Measurements from ENCODE around the gene TGM2. TPM values are rescaled to one million over a fixed set of nuclear protein-coding genes. Genes with fewer than 3 reads are reported as not detected.

The TGM2 gene
- total RNA-seq, 1 donor from 2014 or later: 0.72 TPM

DNA sequence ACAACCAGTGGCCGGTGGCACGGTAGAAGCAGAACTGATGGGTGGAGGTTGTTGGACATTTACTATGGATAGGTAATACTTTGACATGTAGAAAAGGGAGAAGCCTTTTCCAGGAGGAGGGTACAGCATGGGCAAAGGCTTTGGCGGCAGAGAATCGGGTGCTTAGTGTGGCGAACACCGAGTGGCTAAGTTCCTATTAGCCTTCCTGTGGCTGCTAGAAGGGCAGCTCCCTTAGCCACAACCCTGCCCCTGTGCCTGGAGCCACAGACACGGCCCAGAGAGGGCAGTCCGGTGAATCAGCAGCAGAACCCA lies 37.9 kb upstream of the TGM2 start:
- Mint-ChIP-seq H3K4me3 (ENCODE audit: low read depth) (no peak overlapping the region), H3K36me3 (ENCODE audit: insufficient read depth) (no peaks in the 10 kb centered on the region), H3K27ac (no peak overlapping the region), H3K4me1 (ENCODE audit: low read depth) (no peaks in the 10 kb centered on the region), H3K9me3 (ENCODE audit: low read depth) (peaks cover 4% of the 10 kb centered on the region), H3K27me3 (no peaks in the 10 kb centered on the region)
- DNase-seq (ENCODE audit: low spot score, unreplicated experiment): no peak
- TF ChIP-seq, protein P1, sequence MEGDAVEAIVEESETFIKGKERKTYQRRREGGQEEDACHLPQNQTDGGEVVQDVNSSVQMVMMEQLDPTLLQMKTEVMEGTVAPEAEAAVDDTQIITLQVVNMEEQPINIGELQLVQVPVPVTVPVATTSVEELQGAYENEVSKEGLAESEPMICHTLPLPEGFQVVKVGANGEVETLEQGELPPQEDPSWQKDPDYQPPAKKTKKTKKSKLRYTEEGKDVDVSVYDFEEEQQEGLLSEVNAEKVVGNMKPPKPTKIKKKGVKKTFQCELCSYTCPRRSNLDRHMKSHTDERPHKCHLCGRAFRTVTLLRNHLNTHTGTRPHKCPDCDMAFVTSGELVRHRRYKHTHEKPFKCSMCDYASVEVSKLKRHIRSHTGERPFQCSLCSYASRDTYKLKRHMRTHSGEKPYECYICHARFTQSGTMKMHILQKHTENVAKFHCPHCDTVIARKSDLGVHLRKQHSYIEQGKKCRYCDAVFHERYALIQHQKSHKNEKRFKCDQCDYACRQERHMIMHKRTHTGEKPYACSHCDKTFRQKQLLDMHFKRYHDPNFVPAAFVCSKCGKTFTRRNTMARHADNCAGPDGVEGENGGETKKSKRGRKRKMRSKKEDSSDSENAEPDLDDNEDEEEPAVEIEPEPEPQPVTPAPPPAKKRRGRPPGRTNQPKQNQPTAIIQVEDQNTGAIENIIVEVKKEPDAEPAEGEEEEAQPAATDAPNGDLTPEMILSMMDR (IDR thresholded peaks at IDR 0.05; ENCODE audit: unreplicated experiment): no peak

DNA sequence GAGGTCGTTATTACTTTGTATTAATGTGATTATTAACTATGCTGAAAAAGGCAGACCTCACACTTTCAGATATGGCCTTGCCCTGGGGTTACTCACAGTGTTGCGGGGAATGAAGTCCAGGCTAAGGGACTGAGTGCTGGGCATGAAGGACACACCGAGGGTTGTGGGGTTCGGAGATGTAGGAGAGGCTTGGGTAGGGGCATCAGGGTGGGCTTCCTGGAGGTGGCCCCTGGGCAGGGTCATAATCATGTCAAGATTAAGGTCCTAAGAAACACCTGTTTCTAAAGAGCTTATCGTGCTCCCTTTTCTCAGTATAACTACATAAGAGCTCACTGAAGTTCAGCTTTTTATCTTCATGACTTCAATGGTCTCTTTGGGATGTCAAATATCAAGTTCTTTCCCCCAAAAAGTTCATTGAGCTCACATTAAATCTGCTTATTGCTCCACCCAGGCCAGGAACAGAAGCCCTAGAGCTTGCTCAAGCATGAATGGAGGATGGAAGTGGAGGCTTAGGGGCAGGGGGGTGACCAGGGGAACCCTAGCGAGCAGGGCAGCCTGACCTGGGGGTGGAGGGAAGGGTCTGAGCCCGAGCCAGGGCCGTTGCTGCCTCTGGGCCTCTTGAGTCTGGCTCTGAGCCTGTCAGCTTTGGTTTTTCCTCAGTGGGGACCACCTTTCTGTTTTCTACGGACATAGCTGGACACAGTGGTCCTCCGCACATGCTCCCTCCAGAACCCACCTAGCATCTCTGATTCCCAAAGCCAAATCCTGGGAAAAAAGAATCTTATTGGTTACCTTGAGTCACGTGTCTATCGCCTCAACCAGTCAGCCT lies 37.3 kb upstream of the TGM2 start:
- Mint-ChIP-seq H3K36me3 (ENCODE audit: insufficient read depth) (no peaks in the 10 kb centered on the region), H3K27ac (no peak overlapping the region), H3K4me3 (ENCODE audit: low read depth) (no peak overlapping the region), H3K9me3 (ENCODE audit: low read depth) (peaks cover 4% of the 10 kb centered on the region), H3K4me1 (ENCODE audit: low read depth) (no peaks in the 10 kb centered on the region), H3K27me3 (no peaks in the 10 kb centered on the region)
- no peak for DNase-seq (ENCODE audit: low spot score, unreplicated experiment)
- TF ChIP-seq, protein P1 (IDR thresholded peaks at IDR 0.05; ENCODE audit: unreplicated experiment): no peak

DNA sequence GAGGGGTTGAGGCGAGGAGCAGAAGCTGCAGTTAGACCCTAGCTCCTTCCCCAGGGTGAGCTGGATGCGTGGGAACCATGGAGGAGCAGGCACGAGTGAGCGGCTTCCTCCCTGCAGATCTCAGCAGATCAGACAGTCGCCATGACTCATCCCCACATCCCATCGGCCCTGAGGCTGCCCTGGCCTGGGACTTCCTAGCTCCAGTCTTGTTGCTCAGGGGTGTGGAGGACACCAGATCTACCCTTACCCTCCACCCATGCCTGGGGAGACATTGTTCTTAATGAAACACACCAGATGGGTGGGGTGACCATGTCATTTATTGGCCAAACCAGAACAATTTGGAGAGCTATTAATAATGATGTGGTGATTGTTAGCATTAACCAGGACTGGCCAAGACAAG lies 36.3 kb upstream of the TGM2 start:
- no peaks in the 10 kb centered on the region for H3K27me3 Mint-ChIP-seq
- no peak for DNase-seq (ENCODE audit: low spot score, unreplicated experiment)
- no peaks in the 10 kb centered on the region for H3K4me1 Mint-ChIP-seq (ENCODE audit: low read depth)
- H3K9me3 Mint-ChIP-seq (ENCODE audit: low read depth): peaks cover under 1% of the 10 kb centered on the region
- H3K4me3 Mint-ChIP-seq (ENCODE audit: low read depth): no peak overlapping the region
- TF ChIP-seq, protein P1 (IDR thresholded peaks at IDR 0.05; ENCODE audit: unreplicated experiment): no peak
- no peak overlapping the region for H3K27ac Mint-ChIP-seq
- no peaks in the 10 kb centered on the region for H3K36me3 Mint-ChIP-seq (ENCODE audit: insufficient read depth)

DNA sequence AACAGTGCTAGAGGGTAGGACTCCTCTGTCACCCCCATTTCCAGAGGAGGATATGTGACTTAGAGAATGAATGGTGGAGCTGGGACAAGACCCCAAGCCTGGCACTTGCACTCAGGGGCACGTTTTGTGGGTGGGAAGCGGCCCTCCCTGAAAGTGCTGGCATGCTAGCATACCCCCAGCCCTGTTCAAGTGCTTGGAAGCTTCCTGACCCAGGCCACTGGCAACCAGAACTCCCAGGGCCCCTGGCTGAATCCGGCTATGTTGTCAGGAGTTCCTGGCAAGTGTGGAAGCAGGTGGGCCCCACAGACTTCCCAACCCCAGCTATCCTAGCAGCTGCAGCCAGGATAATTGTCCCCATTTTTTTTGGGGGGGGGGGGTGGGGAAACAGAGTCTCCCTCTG lies 35.6 kb upstream of the TGM2 start:
- no peaks in the 10 kb centered on the region for H3K4me1 Mint-ChIP-seq (ENCODE audit: low read depth)
- no peak overlapping the region for H3K27ac Mint-ChIP-seq
- DNase-seq (ENCODE audit: low spot score, unreplicated experiment): no peak
- no peak overlapping the region for H3K4me3 Mint-ChIP-seq (ENCODE audit: low read depth)
- H3K9me3 Mint-ChIP-seq (ENCODE audit: low read depth): no peaks in the 10 kb centered on the region
- no peaks in the 10 kb centered on the region for H3K27me3 Mint-ChIP-seq
- H3K36me3 Mint-ChIP-seq (ENCODE audit: insufficient read depth): no peaks in the 10 kb centered on the region
- TF ChIP-seq, protein P1 (IDR thresholded peaks at IDR 0.05; ENCODE audit: unreplicated experiment): no peak

DNA sequence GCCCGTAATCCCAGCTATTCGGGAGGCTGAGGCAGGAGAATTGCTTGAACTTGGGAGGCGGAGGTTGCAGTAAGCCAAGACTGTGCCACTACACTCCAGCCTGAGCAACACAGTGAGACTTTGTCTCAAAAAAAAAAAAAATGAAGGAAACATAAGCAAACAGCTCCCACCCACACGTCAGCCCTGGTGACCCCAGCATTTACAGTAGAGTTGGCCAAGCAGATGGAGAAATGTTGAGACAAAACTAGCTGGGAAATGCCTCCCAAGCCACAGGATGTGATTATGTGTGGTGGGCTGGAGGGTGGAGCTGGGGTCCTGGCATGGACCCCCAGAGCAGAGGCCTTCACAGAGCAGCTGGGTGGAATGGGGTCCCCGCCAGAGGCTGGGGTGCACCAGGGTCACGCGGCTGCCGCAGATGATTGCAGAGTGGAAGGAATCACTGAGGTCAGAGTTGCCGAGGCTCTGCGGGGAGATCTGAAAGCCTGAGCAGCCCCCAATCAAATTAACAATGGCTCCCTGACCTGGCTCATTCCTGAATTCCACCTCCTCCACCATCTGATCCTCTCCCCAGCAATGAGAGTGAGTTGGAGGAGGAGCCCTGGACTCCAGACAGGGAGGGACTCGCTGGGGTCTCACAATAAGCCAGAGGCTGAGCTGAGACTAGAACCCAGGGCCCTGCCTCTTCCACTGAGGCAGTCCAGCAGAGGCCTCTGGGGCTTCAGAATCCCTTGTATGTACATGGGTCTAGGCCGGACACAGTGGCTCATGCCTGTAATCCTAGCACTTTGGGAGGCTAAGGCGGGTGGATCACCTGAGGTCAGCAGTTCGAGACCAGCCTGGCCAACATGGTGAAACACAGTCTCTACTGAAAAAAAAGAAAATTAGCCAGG lies 34.7 kb upstream of the TGM2 start:
- no peaks in the 10 kb centered on the region for H3K27me3 Mint-ChIP-seq
- H3K36me3 Mint-ChIP-seq (ENCODE audit: insufficient read depth): no peaks in the 10 kb centered on the region
- no peaks in the 10 kb centered on the region for H3K4me1 Mint-ChIP-seq (ENCODE audit: low read depth)
- no peak overlapping the region for H3K27ac Mint-ChIP-seq
- no peaks in the 10 kb centered on the region for H3K9me3 Mint-ChIP-seq (ENCODE audit: low read depth)
- no peak overlapping the region for H3K4me3 Mint-ChIP-seq (ENCODE audit: low read depth)
- TF ChIP-seq, protein P1 (IDR thresholded peaks at IDR 0.05; ENCODE audit: unreplicated experiment): no peak
- DNase-seq (ENCODE audit: low spot score, unreplicated experiment): no peak

All from progenitor cell of endocrine pancreas (in vitro differentiated cells).